Suprapubic skin (tissue), 4 donors: ENCODE results near the gene ZNF25. TPM values are rescaled to one million over a fixed set of nuclear protein-coding genes. Genes with fewer than 3 reads are reported as not detected.

Experiments used
- DNase-seq, 2 donors: peaks; one replicate each; pipeline ENCODE4 v3.0.0-alpha.2; 2019; ENCODE audit warnings: low spot score in 2 of 2
- H3K27ac ChIP-seq: fragments of 200-600 bp; sonication (generic); one replicate; pipeline ENCODE4 v1.5.1; 2019
- H3K27me3 ChIP-seq: fragments of 200-600 bp; sonication (generic); one replicate; pipeline ENCODE4 v1.5.1; 2019
- H3K36me3 ChIP-seq: fragments of 200-600 bp; sonication (generic); one replicate; pipeline ENCODE4 v1.5.1; 2019
- H3K4me1 ChIP-seq: fragments of 200-600 bp; sonication (generic); one replicate; pipeline ENCODE4 v1.5.1; 2019
- H3K4me3 ChIP-seq: fragments of 200-600 bp; sonication (generic); one replicate; pipeline ENCODE4 v1.5.1; 2019; ENCODE audit warnings: mild to moderate bottlenecking
- H3K9me3 ChIP-seq: fragments of 200-600 bp; sonication (generic); one replicate; pipeline ENCODE4 v1.5.1; 2019
- EP300 ChIP-seq: sonication (generic); formaldehyde crosslinking; IDR thresholded peaks from one replicate; pipeline ENCODE4 v1.6.1; 2017; ENCODE audit warnings: antibody characterized with exemption
- POLR2A ChIP-seq, 2 donors: fragments of 450-650 bp; IDR thresholded peaks; one replicate each; pipeline ENCODE4 v1.6.1; 2017; ENCODE audit warnings: antibody characterized with exemption in 2 of 2, mild to moderate bottlenecking in 2 of 2, moderate library complexity in 2 of 2
- POLR2AphosphoS5 ChIP-seq, 3 donors: sonication (generic); formaldehyde crosslinking; IDR thresholded peaks; one replicate each; pipeline ENCODE4 v1.6.1; 2017; ENCODE audit warnings: antibody characterized with exemption in 3 of 3
- WGBS: methylation state at CpG from one replicate; pipeline ENCODE4 v1.1.5; 2018; 5-methylcytosine and 5-hydroxymethylcytosine counted together
- total RNA-seq, 4 donors: library from RNA; depleted of rRNA; stranded (reverse); fragments of >200 nt; gene quantifications; one replicate each; pipeline ENCODE4 v1.1.0, GENCODE V29; 2016
- TF ChIP-seq, protein P1 (sequence below), 2 donors: fragments of 200-600 bp in 1 of 2; fragments of 450-650 bp in 1 of 2; sonication (generic) in 1 of 2; IDR thresholded peaks; one replicate each; pipeline ENCODE4 v1.5.1; 2016 to 2019; ENCODE audit warnings: antibody characterized with exemption in 2 of 2, mild to moderate bottlenecking in 1 of 2, moderate library complexity in 1 of 2

ZNF25 gene
- total RNA-seq, 4 donors from 2014 or later = 5.3 to 14.0 (median 7.2) TPM

DNA sequence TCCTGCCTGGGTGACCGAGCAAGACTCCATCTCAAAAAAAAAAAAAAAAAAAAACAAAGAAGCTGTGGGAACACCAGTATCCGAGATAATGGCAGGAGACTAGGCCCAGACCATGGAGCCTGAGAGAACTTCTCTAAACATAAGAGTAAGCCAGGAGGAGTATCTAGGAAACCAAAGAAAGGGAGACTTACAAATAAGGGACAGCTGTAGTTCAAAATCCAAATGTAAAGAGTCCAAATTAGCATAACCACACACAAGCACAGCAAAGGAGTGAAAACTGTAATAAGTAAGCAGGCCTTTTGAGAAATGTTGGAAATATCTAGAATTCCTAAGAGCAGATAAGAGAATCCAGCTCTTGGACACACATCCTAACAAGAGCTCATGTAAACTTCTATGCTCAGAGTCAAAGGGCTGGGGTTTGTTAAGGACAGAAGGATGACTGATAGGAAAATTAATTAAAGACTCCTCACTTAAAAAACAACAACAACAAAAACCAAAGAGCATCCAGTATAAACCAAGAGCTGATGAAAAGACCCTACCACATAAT is 15.8 kb downstream of the ZNF25 start:
- DNase-seq = no peak
- TF ChIP-seq, protein P1, sequence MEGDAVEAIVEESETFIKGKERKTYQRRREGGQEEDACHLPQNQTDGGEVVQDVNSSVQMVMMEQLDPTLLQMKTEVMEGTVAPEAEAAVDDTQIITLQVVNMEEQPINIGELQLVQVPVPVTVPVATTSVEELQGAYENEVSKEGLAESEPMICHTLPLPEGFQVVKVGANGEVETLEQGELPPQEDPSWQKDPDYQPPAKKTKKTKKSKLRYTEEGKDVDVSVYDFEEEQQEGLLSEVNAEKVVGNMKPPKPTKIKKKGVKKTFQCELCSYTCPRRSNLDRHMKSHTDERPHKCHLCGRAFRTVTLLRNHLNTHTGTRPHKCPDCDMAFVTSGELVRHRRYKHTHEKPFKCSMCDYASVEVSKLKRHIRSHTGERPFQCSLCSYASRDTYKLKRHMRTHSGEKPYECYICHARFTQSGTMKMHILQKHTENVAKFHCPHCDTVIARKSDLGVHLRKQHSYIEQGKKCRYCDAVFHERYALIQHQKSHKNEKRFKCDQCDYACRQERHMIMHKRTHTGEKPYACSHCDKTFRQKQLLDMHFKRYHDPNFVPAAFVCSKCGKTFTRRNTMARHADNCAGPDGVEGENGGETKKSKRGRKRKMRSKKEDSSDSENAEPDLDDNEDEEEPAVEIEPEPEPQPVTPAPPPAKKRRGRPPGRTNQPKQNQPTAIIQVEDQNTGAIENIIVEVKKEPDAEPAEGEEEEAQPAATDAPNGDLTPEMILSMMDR (IDR thresholded peaks at IDR 0.05) = no peak
- TF ChIP-seq POLR2AphosphoS5 (IDR thresholded peaks at IDR 0.05) = no peak
- TF ChIP-seq POLR2A (IDR thresholded peaks at IDR 0.05) = no peak
- no peak for TF ChIP-seq EP300
- 93% methylated on average over 2 of the region's 2 CpGs for WGBS
- no peaks in the 10 kb centered on the region for H3K4me1 ChIP-seq
- H3K36me3 ChIP-seq = peaks cover 55% of the 10 kb centered on the region
- H3K4me3 ChIP-seq = no peak overlapping the region
- H3K27me3 ChIP-seq = no peaks in the 10 kb centered on the region
- no peaks in the 10 kb centered on the region for H3K9me3 ChIP-seq
- no peak overlapping the region for H3K27ac ChIP-seq

DNA sequence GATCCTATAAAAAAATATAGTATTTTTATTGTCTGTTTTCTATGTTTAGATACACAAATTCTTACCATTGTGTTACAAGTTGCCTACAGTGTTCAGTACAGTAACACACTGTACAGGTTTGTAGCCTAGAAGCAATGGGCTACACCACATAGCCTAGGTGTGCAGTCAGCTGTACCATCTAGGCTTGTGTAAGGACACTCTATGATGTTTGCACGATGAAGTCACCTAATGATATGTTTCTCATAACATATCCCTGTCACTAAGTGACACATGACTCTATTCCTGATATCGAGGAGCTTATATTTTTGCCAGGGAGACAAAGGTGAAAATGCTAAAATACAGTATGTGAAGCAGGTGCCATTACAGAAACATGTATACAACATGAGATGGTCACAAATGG is 18.6 kb downstream of the ZNF25 start:
- H3K4me3 ChIP-seq = no peak overlapping the region
- no peaks in the 10 kb centered on the region for H3K9me3 ChIP-seq
- TF ChIP-seq, protein P1 (IDR thresholded peaks at IDR 0.05) = no peak
- TF ChIP-seq EP300 = no peak
- no peak for TF ChIP-seq POLR2AphosphoS5 (IDR thresholded peaks at IDR 0.05)
- TF ChIP-seq POLR2A (IDR thresholded peaks at IDR 0.05) = no peak
- 100% methylated on average over 2 of the region's 2 CpGs for WGBS
- no peaks in the 10 kb centered on the region for H3K4me1 ChIP-seq
- no peak for DNase-seq
- H3K27ac ChIP-seq = no peak overlapping the region
- H3K36me3 ChIP-seq = peaks cover 65% of the 10 kb centered on the region
- H3K27me3 ChIP-seq = no peaks in the 10 kb centered on the region

DNA sequence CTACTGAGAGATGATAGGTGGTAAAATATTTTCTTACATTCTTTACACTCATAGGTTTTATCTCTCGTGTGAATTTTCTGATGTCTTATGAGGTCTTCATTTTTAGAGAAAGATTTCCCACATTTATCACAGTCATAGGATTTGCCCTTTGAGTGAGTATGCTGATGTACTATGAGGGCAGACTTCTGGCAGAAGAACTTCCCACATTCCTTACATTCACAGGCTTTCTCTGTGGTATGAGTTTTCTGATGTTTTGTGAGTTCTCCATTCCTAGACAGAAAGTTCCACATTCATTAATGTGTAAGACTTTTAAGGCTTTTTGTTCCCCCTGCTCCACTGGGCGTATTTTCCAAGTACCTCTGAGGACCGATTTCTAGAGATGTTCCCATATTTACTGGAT is 23.5 kb downstream of the ZNF25 start:
- WGBS = 89% methylated on average over 3 of the region's 3 CpGs
- H3K36me3 ChIP-seq = peaks cover 77% of the 10 kb centered on the region
- no peaks in the 10 kb centered on the region for H3K27me3 ChIP-seq
- DNase-seq = no peak
- H3K4me1 ChIP-seq = no peaks in the 10 kb centered on the region
- H3K4me3 ChIP-seq = no peak overlapping the region
- H3K27ac ChIP-seq = no peak overlapping the region
- no peaks in the 10 kb centered on the region for H3K9me3 ChIP-seq
- TF ChIP-seq, protein P1 (IDR thresholded peaks at IDR 0.05) = no peak
- TF ChIP-seq POLR2AphosphoS5 (IDR thresholded peaks at IDR 0.05) (no peak), POLR2A (IDR thresholded peaks at IDR 0.05) (no peak), EP300 (no peak)

DNA sequence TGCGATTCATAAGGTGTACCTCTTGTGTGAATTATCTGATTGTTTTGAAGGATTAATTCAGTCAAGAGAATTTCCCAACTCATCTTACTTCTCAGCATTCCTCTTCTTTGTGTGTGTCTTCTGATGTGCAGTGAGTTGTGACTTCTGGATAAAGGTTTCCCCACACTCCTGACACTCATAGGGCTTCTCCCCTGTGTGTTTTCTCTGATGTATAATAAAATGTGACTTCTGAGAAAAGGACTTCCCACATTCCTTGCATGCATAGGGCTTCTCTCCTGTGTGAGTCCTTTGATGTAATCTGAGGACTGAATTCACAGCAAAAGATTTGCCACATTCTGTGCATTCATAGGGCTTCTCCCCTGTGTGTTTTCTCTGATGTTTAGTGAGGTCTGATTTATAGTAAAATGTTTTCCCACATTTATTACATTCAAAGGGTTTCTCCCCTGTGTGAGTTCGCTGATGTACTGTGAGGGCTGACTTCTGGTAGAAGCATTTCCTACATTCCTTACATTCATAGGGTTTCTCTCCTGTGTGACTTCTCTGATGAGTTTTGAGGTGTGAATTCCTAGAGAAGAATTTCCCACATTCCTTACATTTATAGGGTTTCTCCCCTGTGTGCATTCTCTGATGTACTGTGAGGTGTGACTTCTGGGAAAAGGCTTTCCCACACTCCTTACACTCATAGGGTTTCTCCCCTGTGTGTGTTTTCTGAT is 24.2 kb downstream of the ZNF25 start:
- TF ChIP-seq EP300 = no peak
- TF ChIP-seq, protein P1 (IDR thresholded peaks at IDR 0.05) = no peak
- TF ChIP-seq POLR2A (IDR thresholded peaks at IDR 0.05) = no peak
- no peak for TF ChIP-seq POLR2AphosphoS5 (IDR thresholded peaks at IDR 0.05)
- H3K27ac ChIP-seq = no peak overlapping the region
- H3K36me3 ChIP-seq = peaks cover 70% of the 10 kb centered on the region
- no peak for DNase-seq
- no peaks in the 10 kb centered on the region for H3K9me3 ChIP-seq
- no peaks in the 10 kb centered on the region for H3K4me1 ChIP-seq
- H3K27me3 ChIP-seq = no peaks in the 10 kb centered on the region
- no peak overlapping the region for H3K4me3 ChIP-seq
- WGBS = 84% methylated on average over 2 of the region's 2 CpGs

DNA sequence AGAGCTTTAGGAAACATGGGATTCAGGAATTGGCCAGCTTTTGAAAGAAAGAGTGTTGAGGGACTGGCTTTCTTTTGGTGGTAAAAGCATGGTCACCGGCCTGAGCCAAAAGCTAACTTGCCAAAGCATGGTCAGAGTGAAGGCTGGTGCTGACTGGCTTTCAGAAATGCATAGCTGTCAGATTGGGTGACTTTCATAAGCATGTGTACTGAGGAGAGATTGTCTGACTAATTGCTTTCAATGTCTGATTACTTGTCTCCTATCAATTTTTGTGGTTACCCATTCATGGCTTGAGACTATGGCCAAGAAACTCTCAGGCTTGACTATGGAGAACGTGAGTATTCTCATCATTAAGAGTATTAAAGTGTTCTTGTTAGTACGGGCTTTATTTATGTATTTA is 28.2 kb downstream of the ZNF25 start:
- no peaks in the 10 kb centered on the region for H3K27me3 ChIP-seq
- H3K9me3 ChIP-seq = no peaks in the 10 kb centered on the region
- H3K4me3 ChIP-seq = no peak overlapping the region
- 93% methylated on average over 3 of the region's 3 CpGs for WGBS
- no peak for DNase-seq
- peaks cover 38% of the 10 kb centered on the region for H3K36me3 ChIP-seq
- no peak for TF ChIP-seq POLR2A (IDR thresholded peaks at IDR 0.05)
- no peak for TF ChIP-seq EP300
- no peak for TF ChIP-seq POLR2AphosphoS5 (IDR thresholded peaks at IDR 0.05)
- TF ChIP-seq, protein P1 (IDR thresholded peaks at IDR 0.05) = no peak
- no peak overlapping the region for H3K27ac ChIP-seq
- no peaks in the 10 kb centered on the region for H3K4me1 ChIP-seq
